Testis (tissue), 3 donors: ENCODE measurements around the gene MBLAC2. TPM values are rescaled to one million over a fixed set of nuclear protein-coding genes. Genes with fewer than 3 reads are reported as not detected.

Experiments used
- DNase-seq: peaks from one replicate; pipeline ENCODE4 v3.0.0-alpha.2; 2019
- H3K27ac ChIP-seq, 2 donors: fragments of 200-600 bp; sonication (generic); one replicate each; pipeline ENCODE4 v1.5.1; 2019
- H3K27me3 ChIP-seq: fragments of 200-600 bp; sonication (generic); one replicate; pipeline ENCODE4 v1.5.1; 2019
- H3K36me3 ChIP-seq: fragments of 200-600 bp; sonication (generic); one replicate; pipeline ENCODE4 v1.5.1; 2017; ENCODE audit warnings: low read depth; ENCODE audit errors: missing control alignments
- H3K4me1 ChIP-seq: fragments of 200-600 bp; sonication (generic); one replicate; pipeline ENCODE4 v1.5.1; 2019
- H3K4me3 ChIP-seq, 2 donors: fragments of 200-600 bp; sonication (generic); one replicate each; pipeline ENCODE4 v1.5.1; 2017 to 2019
- H3K9me3 ChIP-seq: fragments of 200-600 bp; sonication (generic); one replicate; pipeline ENCODE4 v1.5.1; 2017
- POLR2A ChIP-seq: fragments of 450-650 bp; IDR thresholded peaks from one replicate; pipeline ENCODE4 v1.6.1; 2017; ENCODE audit warnings: antibody characterized with exemption, mild to moderate bottlenecking, moderate library complexity
- WGBS, 2 donors: methylation state at CpG; one replicate each; pipeline ENCODE4 v1.1.5; 2018; 5-methylcytosine and 5-hydroxymethylcytosine counted together
- intact Hi-C: fragments of 100-400 bp; cut with DNase I; formaldehyde crosslinking; loops from one replicate; pipeline ENCODE4 v1.15.1; 2023; ENCODE audit warnings: low total_unique reads
- polyA plus RNA-seq: library from polyadenylated mRNA; stranded (reverse); fragments of 350-450 nt; fragmentation: Illumina TruSeq; extraction: RNeasy Lipid Tissue Mini Kit (QIAGEN cat#74804); gene quantifications from one replicate; pipeline ENCODE4 v1.2.3, GENCODE V29; 2014; ENCODE audit warnings: low read depth, low replicate concordance; ENCODE audit not compliant: insufficient read depth
- total RNA-seq, 2 donors: library from RNA; depleted of rRNA; stranded (reverse); fragments of >200 nt; gene quantifications; one replicate each; pipeline ENCODE4 v1.2.3, GENCODE V29; 2016
- TF ChIP-seq, protein P1 (sequence below), 3 experiments: fragments of 450-650 bp in 2 of 3; fragments of 200-600 bp in 1 of 3; sonication (generic) in 1 of 3; IDR thresholded peaks; one replicate each; pipeline ENCODE4 v1.5.1; 2016 to 2019; ENCODE audit warnings: antibody characterized with exemption in 3 of 3, mild to moderate bottlenecking in 2 of 3, moderate library complexity in 1 of 3

MBLAC2 gene
- total and polyA plus RNA-seq, 3 donors from 2014 or later: 4.9 to 10.2 (median 10.0) TPM

DNA sequence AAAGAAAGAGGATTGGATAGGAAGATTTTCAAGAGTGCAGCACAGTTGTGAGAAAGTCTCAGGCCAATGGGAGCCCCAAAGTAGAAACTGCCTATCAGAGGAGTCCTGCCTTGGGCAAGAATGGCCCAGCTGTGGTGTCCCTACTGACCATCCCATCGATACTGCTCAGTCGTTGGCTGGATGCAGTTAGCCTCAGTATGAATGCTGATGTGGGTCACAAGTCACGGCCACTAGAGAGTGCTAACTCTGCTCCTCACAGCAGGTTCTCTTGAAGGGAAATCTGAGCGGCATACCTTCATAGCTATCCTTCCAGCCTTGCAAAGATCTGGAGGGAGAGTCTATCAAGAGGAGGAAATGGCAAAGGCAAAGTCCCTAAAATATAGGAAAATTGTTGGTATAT is 53.4 kb downstream of the MBLAC2 start:
- no peak overlapping the region for H3K4me3 ChIP-seq
- no peak overlapping the region for H3K27ac ChIP-seq
- intact Hi-C loops: no loop called here
- 46 to 57% methylated on average over 4 of the region's 4 CpGs for WGBS, 2 donors
- DNase-seq: no peak
- TF ChIP-seq, protein P1, sequence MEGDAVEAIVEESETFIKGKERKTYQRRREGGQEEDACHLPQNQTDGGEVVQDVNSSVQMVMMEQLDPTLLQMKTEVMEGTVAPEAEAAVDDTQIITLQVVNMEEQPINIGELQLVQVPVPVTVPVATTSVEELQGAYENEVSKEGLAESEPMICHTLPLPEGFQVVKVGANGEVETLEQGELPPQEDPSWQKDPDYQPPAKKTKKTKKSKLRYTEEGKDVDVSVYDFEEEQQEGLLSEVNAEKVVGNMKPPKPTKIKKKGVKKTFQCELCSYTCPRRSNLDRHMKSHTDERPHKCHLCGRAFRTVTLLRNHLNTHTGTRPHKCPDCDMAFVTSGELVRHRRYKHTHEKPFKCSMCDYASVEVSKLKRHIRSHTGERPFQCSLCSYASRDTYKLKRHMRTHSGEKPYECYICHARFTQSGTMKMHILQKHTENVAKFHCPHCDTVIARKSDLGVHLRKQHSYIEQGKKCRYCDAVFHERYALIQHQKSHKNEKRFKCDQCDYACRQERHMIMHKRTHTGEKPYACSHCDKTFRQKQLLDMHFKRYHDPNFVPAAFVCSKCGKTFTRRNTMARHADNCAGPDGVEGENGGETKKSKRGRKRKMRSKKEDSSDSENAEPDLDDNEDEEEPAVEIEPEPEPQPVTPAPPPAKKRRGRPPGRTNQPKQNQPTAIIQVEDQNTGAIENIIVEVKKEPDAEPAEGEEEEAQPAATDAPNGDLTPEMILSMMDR (IDR thresholded peaks at IDR 0.05): no peak
- no peak for TF ChIP-seq POLR2A
- H3K27me3 ChIP-seq: no peaks in the 10 kb centered on the region
- no peaks in the 10 kb centered on the region for H3K36me3 ChIP-seq
- H3K4me1 ChIP-seq: no peaks in the 10 kb centered on the region
- no peaks in the 10 kb centered on the region for H3K9me3 ChIP-seq

DNA sequence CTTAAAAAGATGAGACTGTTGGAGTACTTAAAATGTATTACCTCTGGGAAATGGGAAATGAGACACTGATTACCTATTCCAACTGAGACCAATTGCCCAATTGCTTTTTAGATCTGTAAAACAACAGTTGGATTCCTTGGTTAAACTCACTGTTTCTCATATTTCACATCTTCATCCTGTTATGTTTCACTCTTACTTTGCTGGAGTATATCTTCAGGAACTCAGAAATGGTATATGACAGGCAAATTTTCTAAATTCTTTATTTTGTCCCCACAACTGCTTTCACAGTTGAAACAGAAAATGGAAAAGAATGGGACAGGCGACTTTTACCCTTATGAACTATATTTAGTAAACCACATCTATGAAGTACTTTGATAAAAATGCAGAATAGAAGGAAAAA is 56.4 kb downstream of the MBLAC2 start:
- Histone ChIP-seq H3K4me1 (no peaks in the 10 kb centered on the region), H3K4me3 (no peak overlapping the region), H3K27ac (no peak overlapping the region), H3K9me3 (no peaks in the 10 kb centered on the region), H3K27me3 (no peaks in the 10 kb centered on the region), H3K36me3 (no peaks in the 10 kb centered on the region)
- DNase-seq: no peak
- TF ChIP-seq, protein P1 (IDR thresholded peaks at IDR 0.05): no peak
- no peak for TF ChIP-seq POLR2A
- WGBS, 2 donors: 75 to 89% methylated on average over 1 of the region's 1 CpG
- intact Hi-C loops: no loop called here

DNA sequence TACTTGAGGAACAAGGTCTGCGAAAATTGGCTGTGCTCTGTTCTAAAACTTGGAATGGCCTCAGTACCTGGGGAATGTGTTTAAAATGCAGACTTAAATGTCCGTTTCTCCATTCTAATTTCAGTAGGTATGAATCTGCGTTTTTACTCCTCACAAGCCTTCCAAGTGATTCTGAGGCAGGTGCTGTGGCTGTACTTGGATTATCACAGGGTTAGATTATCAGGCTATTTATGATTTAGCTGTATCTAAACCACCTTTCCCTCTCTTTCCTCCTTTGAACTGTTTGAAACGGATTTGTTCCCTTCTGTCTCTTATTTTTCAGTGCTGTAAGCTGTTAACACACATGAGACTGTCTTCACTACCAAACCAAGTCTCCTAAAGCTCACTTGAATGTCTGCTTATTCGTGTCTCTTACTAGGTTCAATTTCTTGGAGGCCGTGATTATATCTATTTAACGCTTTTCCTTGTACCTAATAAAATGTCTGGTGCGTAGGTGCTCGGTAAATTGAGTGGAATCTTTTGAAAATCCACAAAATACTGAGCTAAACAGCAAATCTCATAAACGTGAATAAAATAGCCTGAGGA is 64.3 kb downstream of the MBLAC2 start:
- intact Hi-C loops: no loop called here
- DNase-seq: no peak
- peak overlapping the region; percentile 88 to 95 for H3K4me3 ChIP-seq
- TF ChIP-seq, protein P1 (IDR thresholded peaks at IDR 0.05): no peak
- TF ChIP-seq POLR2A: no peak
- no peaks in the 10 kb centered on the region for H3K9me3 ChIP-seq
- peaks cover 7% of the 10 kb centered on the region for H3K4me1 ChIP-seq
- 0 to 1% methylated on average over 10 of the region's 10 CpGs for WGBS, 2 donors
- no peaks in the 10 kb centered on the region for H3K36me3 ChIP-seq
- no peaks in the 10 kb centered on the region for H3K27me3 ChIP-seq
- H3K27ac ChIP-seq: peak overlapping the region; percentile 97 to 98

DNA sequence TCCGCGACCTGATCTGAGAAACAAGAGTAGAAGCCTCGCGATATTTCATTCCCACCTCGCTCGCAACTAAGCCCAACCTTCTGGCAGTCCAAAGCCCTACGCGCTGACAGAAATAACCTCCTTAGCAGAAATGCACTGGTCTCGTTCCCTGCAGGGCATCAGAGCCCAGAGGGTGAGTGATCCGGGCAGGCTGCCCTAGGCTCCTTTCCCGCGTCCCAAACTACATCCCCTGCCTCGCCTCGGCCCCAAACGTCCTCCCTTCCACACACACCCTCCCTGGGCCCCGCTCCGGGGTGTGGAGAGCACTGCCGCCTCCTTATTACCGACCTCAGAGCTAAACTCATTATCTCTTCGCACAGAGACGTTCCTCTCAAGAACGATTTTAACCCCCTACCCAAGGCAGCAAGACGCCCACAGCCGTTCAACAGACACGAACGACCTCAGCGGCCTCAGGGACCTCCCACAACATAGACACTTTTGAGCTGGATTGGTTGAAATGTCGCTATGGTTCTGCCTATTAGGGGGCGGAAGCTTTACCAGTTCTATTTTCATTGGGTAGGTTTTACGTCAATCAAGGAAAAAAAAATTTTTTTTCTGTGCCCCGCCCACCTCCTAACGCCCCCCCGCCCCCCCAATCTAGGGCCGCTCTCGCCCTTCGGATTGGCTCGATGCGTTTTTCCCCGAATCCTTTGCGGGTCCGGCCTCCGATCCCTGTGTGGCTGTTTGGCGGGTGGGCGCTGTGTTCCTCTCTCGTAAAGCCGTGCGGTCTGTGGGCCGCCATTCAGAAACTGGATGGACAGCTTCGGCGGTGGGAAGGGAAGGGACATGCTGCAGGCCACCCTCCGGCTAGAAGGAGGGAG is 65.0 kb downstream of the MBLAC2 start, which contains the start of gene CETN3:
CETN3 (minus strand) TSS at position 439 of the 860 bp plus-strand sequence; CDS start at position 344, 95 bp downstream.
- peak; percentile 72 for TF ChIP-seq POLR2A
- TF ChIP-seq, protein P1 (IDR thresholded peaks at IDR 0.05): peak in 1 of 3 experiments; percentile 11
- Histone ChIP-seq H3K27me3 (no peaks in the 10 kb centered on the region), H3K4me3 (peak within 1 kb of the TSS; percentile 88 to 95), H3K27ac (peak within 1 kb of the TSS; percentile 97 to 98), H3K9me3 (no peaks in the 10 kb centered on the region), H3K4me1 (peaks cover 7% of the 10 kb centered on the region), H3K36me3 (no peaks in the 10 kb centered on the region)
- DNase-seq: peak; percentile 98
- 0% methylated on average over 45 to 51 of the region's 51 CpGs for WGBS, 2 donors
- intact Hi-C loops: no loop called here
